ENCODE results near the gene DNASE2B.
A peak's percentile ranks its signal among the peaks of the same experiment; 100 is the strongest.
"Not testable (repeated sequence)": the region's sequence is repeated elsewhere in the genome, so short reads cannot be mapped to it uniquely, and the experiment has no call there.

Gene DNASE2B

DNA sequence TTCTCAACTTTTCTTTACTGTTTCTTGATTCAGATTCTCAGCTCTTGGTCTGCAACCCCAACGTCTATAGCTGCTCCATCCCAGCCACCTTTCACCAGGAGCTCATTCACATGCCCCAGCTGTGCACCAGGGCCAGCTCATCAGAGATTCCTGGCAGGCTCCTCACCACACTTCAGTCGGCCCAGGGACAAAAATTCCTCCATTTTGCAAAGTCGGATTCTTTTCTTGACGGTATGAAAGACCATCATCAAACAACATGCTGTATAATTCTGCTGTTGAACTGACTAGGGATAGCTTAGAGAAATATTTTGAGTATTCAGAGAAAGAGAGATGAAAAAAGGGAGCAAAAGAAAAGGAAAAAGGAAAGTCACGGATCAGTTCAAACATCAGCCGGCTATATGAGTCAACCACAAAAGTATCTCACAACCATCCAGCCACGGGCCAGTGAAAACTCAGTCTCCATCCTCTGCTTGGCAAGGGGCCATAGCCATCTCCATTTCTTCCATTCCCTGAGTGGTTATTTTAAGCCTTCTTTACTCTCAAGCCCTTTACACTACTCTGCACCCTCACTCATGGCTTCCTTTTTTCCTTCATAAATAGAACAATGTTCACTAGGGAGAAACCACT is 14.1 kb downstream of the DNASE2B start:
- DNase-seq (ENCODE audit: low read depth, low spot score) = no peak

DNA sequence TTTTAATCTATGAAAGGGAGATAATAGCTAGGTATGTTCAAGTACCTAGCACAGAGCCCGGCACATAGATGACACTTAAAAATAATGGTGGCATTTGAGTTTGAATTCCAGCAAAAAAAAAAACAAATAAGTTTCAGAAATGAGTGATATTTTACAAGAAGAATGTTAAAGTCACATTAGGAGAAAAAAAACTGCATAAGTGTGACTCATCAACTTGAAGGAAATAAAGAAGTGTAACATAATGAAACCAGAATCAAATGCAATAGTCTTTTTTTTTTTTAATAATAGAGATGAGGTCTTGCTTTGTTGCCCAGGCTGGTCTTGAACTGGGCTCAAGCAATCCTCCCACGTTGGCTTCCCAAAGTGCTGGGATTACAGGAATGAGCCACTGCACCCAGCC is 17.1 kb downstream of the DNASE2B start:
- DNase-seq (ENCODE audit: low read depth, low spot score) = no peak

DNA sequence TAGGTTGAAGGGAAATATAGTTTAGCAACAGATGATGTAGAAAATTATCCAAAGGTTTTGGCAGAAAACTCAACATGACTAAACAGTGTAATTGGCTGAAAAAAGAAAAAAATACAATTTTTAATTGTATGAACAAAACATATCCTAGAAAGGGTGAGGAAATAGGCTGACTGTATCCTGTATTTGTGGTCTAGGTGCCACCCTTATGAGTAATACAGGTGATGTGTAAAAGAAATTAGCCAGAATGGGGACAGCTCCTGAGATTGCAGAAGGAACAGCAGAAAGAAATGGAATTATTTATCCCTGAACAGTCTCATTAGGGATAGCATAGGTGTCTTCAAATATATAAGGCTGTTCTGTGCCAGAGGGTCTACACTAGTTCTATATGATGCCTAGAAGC is 24.6 kb downstream of the DNASE2B start:
- DNase-seq (ENCODE audit: low read depth, low spot score) = no peak

DNA sequence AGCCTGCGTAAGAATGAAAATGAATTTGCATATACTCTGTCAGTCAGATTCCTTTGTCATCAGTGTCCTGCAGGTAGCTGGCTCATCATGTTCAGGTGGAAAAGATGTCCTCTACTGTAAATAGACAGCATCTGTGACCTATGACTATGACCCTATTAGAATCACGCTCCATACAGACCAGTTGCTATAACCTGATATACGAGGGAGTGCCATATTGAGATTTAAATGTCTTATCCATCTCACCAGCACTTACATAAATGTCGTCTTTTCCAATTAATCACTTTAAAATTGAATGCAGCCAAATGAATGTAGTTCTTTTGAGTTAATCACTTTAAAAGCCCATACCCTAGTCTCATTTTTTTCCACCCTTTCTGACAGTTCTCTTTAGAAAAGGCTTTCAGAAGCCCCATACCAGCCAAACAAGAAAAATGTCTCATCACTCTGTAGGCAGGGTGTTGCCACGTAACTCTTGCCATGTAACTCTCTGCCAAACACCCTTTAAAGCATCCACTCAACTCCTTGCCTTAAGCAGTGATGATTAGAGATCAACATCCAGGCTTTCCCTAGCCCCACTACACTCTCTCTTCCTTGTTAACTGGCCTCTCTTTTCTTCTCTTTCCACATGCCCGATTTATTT is 26.3 kb downstream of the DNASE2B start:
- no peak for DNase-seq (ENCODE audit: low read depth, low spot score)

DNA sequence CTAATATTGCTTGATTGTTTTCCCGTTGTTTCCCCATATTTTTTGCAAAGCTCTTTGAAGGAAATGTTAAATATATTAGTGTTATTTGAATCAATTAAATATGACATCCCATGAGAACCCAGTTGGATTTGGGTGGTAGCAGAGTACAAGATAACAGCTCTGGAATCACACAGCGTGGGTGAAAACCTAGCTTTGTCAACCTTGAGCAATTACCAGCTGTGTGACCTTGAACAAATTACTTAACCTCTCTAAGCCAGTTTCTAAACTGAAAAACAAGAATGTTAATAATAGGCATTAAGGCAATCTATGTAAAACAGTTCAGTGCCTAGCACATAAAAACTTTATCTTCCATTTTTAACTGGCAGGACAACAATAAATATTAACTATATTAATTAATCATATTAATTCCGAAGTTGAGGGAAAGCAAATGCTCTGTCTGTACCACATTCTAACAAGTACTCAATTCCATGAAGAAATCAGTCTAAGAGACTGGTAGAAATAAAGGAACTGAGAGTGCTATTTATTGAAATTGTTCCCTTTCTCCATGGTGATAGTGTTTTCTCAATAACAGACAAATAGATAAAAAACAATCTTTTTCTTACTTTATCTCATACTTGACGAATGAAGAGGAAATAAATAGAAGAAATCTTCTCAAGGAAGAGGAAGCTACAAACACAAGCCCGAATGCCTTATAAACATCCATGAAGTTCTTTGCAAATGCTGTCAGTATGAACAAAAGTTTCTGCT is 27.0 kb downstream of the DNASE2B start:
- DNase-seq (ENCODE audit: low read depth, low spot score) = no peak

DNA sequence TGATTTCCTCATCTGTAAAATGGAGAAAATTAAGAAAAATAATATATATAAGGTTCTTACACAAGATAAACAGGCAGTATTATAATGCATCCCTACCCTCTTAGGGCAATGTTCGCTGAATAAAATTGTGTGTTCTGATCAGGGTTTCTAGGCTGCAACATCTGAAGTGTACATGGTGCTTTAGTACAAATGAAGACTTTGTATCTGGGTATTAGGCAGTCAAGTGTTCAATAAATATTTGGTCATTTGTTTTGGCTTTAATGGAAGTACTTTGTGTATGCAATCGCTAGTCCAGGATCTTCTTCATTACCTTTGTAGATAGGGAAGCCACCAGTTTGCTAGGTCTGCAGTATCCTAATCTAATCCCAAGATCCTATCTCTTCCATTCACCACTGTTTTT is 28.1 kb downstream of the DNASE2B start:
- DNase-seq (ENCODE audit: low read depth, low spot score) = no peak

DNA sequence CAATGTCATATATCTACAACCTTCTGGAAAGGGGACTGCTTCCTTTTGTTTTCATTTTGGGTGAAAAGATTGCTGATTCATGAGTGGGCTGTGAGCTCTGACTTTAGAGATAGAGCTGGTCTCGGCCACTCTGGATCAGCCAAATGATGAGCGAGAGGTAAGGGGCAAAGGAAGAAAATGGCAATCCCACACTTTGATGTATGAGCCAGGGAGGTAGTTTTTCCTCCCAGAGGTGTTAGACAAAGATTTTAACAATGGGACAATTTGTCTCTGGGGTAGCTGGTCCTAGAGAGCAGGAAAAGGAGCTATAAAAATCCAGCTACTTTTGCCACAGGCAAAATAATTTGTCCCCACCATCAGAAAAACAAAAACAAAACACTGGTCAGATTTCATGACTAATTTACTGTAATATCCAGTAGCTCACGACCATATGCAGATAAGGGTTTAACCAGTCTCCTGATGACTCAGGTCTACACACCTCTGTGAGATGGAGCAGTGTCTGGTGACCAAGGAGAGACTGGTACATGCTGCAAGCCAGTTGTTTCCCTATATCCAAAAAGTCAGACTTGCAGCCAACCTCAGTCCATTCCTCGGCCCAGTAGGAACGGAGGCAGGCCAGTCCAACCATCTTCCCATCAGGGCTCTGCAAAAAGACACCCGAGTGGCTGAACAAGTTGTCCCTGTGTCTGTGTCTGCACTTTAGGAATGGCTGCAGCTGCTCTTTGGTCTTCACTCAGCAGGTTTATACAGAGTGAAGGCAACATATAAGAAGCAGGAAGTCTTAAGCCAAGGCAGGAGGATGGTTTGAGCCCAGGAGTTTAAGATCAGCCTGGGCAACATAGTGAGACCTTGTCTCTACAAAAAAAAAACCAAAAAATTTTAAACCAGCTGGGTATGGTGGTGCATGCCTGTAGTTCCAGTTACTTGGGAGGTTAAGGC is 29.2 kb downstream of the DNASE2B start:
- DNase-seq (ENCODE audit: low read depth, low spot score) = no peak

DNA sequence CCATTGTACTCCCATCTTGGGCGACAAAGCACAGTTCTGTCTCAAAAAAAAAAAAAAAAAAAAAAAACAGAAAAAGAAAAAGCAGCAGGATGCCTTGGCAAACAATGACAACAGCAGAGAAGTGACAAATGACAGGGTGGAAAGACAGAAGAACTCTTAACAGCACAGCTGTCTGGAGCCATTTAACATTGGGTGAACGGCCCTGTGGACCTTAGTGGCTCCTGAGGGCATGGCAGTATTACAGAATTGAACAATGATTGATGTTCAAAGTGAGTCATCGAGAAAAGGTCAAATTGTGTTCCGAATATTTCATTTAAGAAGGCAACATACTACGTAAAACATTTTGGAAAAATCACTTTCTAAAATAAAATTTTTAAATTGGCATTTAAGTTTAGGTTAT is 30.0 kb downstream of the DNASE2B start:
- DNase-seq (ENCODE audit: low read depth, low spot score) = no peak

DNA sequence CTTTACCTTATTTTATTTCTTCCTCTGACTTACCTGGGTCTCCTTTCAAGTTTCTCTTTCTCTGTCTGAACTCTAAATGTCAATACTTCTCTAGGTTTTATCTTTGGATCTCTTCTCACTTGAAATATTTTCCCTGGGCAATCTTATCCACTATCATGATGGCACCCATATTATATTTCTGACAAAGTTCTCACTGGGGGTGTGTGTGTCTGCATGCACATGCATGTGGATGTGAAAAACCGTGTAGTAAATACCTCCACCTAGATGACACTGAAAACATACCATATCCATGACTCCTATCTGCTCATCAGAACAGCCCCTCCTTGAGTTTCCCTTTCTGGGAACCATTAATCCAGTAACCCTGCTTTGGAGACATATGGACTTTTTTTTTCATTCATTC is 30.9 kb downstream of the DNASE2B start:
- DNase-seq (ENCODE audit: low read depth, low spot score) = no peak

DNA sequence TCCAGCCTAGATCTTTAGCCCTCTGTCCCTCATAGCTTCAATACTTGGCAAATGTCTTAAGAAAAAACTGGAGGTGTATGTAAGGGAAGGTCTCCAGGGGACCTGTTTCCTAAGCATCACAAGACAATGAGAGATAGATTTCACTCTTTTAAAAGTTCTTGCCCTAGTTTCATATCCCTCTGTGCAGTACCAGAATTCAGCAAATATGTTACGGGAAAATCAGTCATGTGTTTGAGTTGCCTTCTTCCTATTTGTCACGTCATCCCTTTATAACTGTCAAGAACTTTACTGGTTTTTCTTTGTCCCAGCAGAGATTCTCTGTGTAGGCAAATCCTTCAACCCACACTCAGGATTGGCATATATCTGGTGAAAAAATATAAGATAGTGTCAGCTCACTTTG is 32.3 kb downstream of the DNASE2B start:
- DNase-seq (ENCODE audit: low read depth, low spot score) = no peak

DNA sequence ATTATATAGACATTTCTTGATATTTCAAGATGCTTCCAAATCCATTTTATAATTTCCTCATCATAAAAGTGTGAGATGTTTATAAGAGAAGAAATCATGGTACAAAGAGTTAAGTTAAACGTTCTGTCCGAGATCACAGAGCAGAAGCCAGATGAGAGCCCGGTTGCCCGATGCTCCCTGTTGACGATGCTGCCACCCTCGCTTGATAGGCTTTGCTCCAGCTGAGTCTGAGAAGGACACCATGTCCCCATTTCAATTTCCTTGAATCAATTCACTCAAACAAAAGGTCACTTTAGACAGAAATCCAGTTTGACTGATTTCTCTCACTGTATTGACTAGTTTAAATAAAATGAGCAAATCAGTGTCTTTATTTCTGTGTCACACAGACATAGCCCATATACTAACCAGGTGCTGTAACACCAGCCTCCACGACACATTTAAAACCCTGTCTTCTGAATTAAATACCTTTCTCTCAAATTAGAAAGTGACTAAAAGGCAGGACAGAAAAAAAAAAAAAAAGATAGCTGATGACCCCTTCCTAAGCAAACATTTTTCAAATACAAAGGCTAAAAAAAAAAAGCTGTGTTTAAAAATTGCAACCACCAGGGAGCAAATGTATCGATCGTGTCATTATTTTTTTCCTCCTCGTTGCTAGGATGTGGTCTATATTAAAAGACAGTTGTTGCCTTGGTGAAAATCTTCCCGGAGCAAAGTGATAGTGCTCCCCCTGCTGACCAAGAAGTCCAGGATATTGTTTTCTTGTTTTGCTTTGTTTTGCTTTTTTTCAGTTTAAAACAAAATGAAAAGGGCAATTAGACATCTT is 35.2 kb downstream of the DNASE2B start:
- peak; percentile 10 for DNase-seq (ENCODE audit: low read depth, low spot score)

DNA sequence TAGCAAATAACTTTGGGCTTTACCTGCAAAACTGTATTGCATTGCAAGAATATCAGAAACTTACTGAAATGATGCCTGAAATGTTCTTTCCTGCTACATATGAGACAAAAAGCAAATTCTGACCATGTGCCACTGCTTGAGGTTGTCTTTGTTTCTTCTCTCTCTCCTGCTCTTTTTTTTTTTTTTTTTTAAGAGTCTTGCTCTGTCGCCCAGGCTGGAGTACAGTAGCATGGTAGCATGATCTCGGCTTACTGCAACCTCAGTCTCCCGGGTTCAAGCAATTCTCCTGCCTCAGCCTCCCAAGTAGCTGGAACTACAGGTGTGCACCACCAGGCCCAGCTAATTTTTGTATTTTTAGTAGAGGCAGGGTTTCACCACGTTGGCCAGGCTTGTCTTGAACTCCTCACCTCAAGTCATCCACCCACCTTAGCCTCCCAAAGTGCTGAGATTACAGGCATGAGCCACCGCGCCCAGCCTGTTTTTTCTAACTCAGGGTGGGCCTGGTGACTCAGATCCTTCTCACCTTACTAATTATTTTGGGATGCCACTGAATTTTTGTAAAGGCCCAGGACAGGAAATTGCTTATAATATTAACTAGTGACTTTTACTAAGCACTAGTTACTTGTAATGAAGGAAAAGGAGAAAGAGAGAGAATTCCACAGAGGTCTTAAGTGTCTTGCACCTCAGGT is 35.9 kb downstream of the DNASE2B start:
- DNase-seq (ENCODE audit: low read depth, low spot score) = no peak

DNA sequence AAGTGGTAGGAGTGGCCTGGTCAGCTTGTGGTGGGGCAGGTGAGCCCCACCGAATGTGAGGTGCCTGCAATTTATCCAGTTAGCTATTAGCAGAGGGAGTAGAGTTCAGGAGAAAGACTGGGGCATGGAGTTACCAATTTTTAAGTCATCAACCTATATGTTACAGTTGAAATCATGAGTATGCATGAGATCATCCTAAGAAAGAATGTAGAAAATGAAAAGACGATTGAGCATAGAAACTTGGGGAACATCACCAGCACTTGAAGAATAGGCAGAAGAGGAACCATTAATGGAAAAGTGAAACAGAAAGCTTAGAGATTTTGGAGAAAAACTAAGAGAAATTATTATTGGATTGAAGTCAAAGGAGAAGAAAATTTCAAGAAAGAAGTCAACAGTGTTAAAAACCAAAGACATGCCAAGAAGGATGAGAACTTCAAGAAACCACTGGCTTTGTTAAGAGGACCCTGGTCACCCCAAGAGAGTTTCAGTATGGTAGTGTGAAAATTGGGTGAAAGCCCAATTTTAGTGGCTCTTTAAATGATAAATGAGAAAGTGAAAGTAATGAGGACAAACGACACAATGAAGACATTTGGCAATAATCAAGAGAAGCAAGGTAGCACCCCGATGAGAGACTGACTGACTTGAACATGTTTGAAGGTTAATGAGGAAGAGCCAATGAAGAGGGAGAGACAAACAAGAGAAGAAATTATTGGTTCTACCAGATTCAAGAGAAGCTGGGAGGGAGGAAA is 36.7 kb downstream of the DNASE2B start:
- DNase-seq (ENCODE audit: low read depth, low spot score) = no peak

DNA sequence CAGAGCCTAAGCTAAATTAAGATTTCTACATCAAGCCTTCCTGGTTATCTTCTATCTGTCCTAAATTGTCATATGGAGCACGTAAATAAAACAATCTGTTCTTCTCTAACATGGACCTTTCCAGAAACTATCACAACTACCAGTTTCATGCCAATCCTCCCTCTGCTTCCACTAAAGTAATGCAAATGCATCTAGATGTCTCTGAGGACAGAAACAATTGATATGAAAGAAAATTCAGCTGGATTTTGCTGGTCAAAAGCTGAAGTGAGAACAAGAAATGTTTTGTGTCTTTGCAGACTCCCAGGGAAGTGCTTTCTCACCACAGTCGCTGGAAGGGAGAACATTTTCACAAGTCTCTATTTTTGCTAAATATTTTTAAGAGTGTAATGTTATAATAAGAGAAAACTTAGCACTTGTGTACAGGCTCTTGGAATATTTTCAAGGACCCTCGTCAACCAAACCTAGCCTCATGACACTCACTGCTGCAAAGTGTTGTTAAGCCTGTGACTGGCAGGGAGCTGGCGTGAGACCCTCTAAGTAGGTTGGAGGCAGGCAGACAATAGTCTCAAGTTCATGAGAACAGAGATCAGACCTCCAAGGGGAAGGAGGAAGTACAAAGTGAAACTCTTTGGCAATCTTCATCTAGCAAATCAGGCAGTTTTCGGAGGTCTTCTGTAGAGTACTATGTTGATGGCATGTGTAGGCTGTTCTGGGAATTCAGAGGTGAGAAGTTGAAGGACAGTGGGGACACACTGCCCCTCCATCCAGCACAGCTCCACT is 38.8 kb downstream of the DNASE2B start:
- DNase-seq (ENCODE audit: low read depth, low spot score) = no peak

DNA sequence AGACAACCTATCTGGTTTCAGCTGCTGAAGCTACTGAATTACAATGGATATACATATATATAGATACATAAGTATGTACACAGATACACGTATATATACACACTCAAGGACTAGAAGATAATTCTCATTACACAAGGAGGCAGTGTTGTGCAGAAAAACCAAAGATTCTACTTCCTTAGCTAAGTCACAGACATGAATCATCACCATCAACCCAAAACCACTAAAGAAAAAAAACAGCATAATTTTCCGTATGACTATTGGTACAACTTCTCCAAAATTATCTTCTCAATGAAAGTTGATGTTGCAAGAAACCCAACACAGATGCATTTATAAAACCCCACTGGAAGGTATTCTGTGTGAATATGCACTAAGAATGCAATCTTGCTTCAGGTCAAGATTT is 44.0 kb downstream of the DNASE2B start:
- no peak for DNase-seq (ENCODE audit: low read depth, low spot score)

DNA sequence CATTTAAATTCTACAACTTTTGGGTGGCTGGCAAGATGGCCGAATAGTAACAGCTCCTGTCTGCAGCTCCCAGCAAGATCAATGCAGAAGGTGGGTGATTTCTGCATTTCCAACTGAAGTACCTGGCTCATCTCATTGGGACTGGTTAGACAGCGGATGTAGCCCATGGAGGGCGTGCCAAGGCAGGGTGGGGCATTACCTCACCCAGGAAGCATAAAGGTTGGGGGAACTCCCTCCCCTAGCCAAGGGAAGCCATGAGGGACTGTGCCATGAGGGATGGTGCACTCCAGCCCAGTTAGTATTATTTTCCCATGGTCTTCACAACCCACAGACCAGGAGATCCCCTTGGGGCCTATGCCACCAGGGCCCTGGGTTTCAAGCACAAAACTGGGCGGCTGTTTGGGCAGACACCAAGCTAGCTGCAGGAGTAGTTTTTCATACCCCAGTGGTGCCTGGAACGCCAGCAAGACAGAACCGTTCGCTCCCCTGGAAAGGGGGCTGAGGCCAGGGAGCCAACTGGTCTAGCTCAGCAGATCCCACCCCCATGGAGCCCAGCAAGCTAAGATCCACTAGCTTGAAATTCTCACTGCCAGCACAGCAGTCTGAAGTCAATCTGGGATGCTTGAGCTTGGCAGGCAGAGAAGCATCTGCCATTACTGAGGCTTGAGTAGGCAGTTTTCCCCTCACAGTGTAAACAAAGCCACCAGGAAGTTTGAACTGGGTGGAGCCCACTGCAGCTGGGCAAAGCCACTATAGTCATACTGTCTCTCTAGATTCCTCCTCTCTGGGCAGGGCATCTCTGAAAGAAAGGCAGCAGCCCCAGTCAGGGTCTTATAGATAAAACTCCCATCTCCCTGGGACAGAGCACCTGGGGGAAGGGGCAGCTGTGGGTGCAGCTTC is 44.7 kb downstream of the DNASE2B start:
- not testable (repeated sequence) for DNase-seq (ENCODE audit: low read depth, low spot score)

DNA sequence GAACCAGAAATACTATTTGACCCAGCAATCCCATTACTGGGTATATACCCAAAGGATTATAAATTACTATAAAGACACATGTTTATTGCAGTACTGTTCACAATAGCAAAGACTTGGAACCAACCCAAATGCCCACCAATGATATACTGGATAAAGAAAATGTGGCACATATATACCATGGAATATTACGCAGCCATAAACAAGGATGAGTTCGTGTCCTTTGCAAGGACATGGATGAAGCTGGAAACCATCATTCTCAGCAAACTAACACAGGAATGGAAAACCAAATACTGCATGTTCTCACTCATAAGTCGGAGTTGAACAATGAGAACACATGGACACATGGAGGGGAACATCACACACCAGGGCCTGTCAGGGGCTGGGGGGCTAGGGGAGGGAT is 50.4 kb downstream of the DNASE2B start:
- not testable (repeated sequence) for DNase-seq (ENCODE audit: low read depth, low spot score)

DNA sequence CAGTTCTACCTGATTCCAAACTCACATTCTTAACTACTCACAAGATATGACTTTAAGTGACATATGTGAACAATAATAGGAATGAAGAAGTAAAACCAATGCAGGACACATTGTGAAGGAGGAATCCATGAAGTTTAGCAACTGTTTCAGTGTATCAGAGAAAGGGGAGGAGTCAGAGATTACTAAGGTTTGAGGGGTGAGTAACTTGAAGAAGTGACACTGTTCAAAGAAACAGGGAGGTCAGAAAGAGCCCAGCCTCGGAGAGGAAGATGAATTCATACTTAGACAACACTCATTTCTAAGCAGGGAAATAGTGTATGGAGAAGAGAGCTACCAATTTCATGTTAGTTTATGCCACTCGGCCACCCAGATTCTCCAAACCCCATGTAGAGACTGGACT is 52.6 kb downstream of the DNASE2B start:
- no peak for DNase-seq (ENCODE audit: low read depth, low spot score)

Measured in activated naive CD8-positive, alpha-beta T cell treated with anti-CD3 and anti-CD28 coated beads, Interleukin-2, amount 50 U/mL, for 16 hours (primary cell).